Right lobe of liver (tissue), 4 donors: ENCODE results near the gene PTPRN2.

ENCODE experiments used
- POLR2A ChIP-seq: fragments of 450-650 bp; IDR thresholded peaks from one replicate; pipeline ENCODE4 v1.6.1; 2017; ENCODE audit warnings: antibody characterized with exemption, mild to moderate bottlenecking
- TF ChIP-seq, protein P1 (sequence below), 4 donors: fragments of 200-600 bp in 3 of 4; fragments of 450-650 bp in 1 of 4; IDR thresholded peaks; one replicate each; pipeline versions ENCODE4 v1.5.1 to v1.8.0; 2016 to 2022; ENCODE audit warnings: antibody characterized with exemption in 4 of 4, mild to moderate bottlenecking in 2 of 4
- donor health status: DM: no; HTN: no; CAD: no.
- donor health status: DM: no; HTN: no; CAD: no.
- donor health status: DM: no; HTN: yes; CAD: no.

DNA sequence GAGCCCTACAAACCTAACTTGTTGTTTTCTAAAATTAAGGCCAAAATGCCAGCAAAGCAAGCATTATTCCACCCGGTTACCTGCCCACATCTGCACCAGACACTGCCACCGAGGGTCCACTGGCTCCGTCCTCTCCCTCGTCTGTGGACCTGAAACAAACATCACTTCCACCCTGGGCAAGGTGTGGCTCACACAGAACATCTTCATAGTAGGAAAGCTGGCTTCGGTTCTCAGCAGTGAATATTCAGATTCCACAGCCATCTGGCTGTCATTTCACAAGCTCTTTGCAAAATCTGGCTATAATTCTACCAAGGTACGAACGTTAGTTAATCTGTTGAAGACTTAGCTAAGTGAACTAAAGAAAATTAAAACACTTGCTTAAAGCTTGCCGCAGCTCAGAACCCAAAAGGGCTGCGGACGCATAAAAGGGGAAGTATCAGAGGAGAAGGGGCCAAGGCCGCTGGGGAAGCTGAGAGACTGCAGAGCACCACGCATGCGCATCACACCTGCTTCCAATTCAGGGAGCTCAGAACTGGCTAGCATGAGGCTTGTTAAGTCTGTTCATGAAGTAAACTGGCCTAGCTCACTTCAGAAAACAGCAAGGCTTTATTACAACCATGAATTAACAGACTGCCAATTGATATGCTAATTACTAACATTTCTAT lies 46.1 kb downstream of the PTPRN2 start:
- TF ChIP-seq, protein P1, sequence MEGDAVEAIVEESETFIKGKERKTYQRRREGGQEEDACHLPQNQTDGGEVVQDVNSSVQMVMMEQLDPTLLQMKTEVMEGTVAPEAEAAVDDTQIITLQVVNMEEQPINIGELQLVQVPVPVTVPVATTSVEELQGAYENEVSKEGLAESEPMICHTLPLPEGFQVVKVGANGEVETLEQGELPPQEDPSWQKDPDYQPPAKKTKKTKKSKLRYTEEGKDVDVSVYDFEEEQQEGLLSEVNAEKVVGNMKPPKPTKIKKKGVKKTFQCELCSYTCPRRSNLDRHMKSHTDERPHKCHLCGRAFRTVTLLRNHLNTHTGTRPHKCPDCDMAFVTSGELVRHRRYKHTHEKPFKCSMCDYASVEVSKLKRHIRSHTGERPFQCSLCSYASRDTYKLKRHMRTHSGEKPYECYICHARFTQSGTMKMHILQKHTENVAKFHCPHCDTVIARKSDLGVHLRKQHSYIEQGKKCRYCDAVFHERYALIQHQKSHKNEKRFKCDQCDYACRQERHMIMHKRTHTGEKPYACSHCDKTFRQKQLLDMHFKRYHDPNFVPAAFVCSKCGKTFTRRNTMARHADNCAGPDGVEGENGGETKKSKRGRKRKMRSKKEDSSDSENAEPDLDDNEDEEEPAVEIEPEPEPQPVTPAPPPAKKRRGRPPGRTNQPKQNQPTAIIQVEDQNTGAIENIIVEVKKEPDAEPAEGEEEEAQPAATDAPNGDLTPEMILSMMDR (IDR thresholded peaks at IDR 0.05) = no peak
- no peak for TF ChIP-seq POLR2A
